K562 (cell line): ENCODE results near the gene AIF1. TPM values are rescaled to one million over a fixed set of nuclear protein-coding genes. Genes with fewer than 3 reads are reported as not detected.

ENCODE experiments used
- ATAC-seq: fragments of 200-7000 bp; cut with Tn5 transposase; 3 replicates; pipeline ENCODE4 v1.9.1; 2020; ENCODE audit warnings: moderate library complexity
- BruUV-seq: library from RNA; stranded (reverse); fragments of 400-500 nt; replicated peaks from 2 replicates; lab custom pipeline; 2021; lab: Mats Ljungman, UMichigan
- CTCF ChIA-PET: fragments of 300-600 bp; formaldehyde crosslinking; extraction: SDS; loops from one replicate; lab custom pipeline; 2021; ENCODE audit warnings: low intra/inter-chr PET ratio; lab: Yijun Ruan, JAX
- POLR2A ChIA-PET: fragments of 300-600, 350-650 bp; sonication (Branson Sonifier 250); formaldehyde crosslinking; extraction: SDS; loops from one replicate; lab custom pipeline; 2021; ENCODE audit warnings: antibody characterized with exemption, inconsistent platforms; lab: Yijun Ruan, JAX
- DNase-seq, 4 experiments: peaks; one replicate each; pipeline versions ENCODE4 v3.0.0 to v3.0.0-alpha.2; 2011 to 2018; ENCODE audit warnings: low spot score in 3 of 4, mixed read lengths in 3 of 4; ENCODE audit errors: extremely low read depth in 1 of 4
- FAIRE-seq: peaks from 2 replicates; lab custom pipeline; 2011; peaks lifted over from hg19 to GRCh38; lab: Jason Lieb, UNC
- H2AFZ ChIP-seq: 2 replicates; pipeline ENCODE4 v1.6.0; 2011; ENCODE audit warnings: low read depth, low read length, control low read depth, inconsistent platforms
- H3K27ac ChIP-seq: fragments of 200-600 bp; 3 replicates; pipeline ENCODE4 v1.8.0; 2011; ENCODE audit warnings: low read depth, mild to moderate bottlenecking, control low read depth, inconsistent platforms, low read length, moderate library complexity, mixed read lengths; ENCODE audit errors: extremely low read depth
- H3K27me3 ChIP-seq, 2 experiments: fragments of 300-600 bp in 1 of 2; 2 replicates in 1 of 2; 3 replicates in 1 of 2; pipeline versions ENCODE4 v1.6.0 to v1.8.0; 2011; ENCODE audit warnings: inconsistent platforms in 2 of 2, low read length in 2 of 2, mild to moderate bottlenecking in 1 of 2, mixed read lengths in 1 of 2, moderate library complexity in 1 of 2; ENCODE audit not compliant: control insufficient read depth in 2 of 2, insufficient read depth in 2 of 2
- H3K36me3 ChIP-seq: fragments of 300-600 bp; 3 replicates; pipeline ENCODE4 v1.8.0; 2011; ENCODE audit warnings: mild to moderate bottlenecking, low read length, inconsistent platforms; ENCODE audit not compliant: control insufficient read depth, insufficient read depth
- H3K4me1 ChIP-seq, 2 experiments: fragments of 200-600 bp in 1 of 2; replicated peaks in 1 of 2; 2 replicates in 1 of 2; 3 replicates in 1 of 2; pipeline versions ENCODE4 v1.5.1 to v1.8.0; 2011; ENCODE audit warnings: inconsistent platforms in 2 of 2, low read length in 2 of 2, mild to moderate bottlenecking in 1 of 2, mixed read lengths in 1 of 2, moderate library complexity in 1 of 2; ENCODE audit not compliant: control insufficient read depth in 2 of 2, insufficient read depth in 2 of 2
- H3K4me2 ChIP-seq: 2 replicates; pipeline ENCODE4 v1.6.1; 2011; ENCODE audit warnings: low read length, control low read depth, inconsistent platforms, mixed read lengths; ENCODE audit not compliant: insufficient read depth
- H3K4me3 ChIP-seq: fragments of 200-600 bp; sonication (generic), shearing (Covaris generic); 2 replicates; pipeline ENCODE4 v1.5.1; 2016; ENCODE audit warnings: control low read depth, inconsistent platforms
- H3K79me2 ChIP-seq: fragments of 200-600 bp; 3 replicates; pipeline ENCODE4 v1.8.0; 2011; ENCODE audit warnings: low read length, inconsistent platforms; ENCODE audit not compliant: control insufficient read depth, insufficient read depth
- H3K9ac ChIP-seq, 2 experiments: 2 replicates each; pipeline versions ENCODE4 v1.6.0 to v1.6.1; 2011; ENCODE audit warnings: low read depth in 2 of 2, low read length in 2 of 2, control low read depth in 1 of 2, inconsistent platforms in 1 of 2, mild to moderate bottlenecking in 1 of 2, mixed read lengths in 1 of 2; ENCODE audit not compliant: insufficient read depth in 1 of 2
- H3K9me1 ChIP-seq: one replicate; pipeline ENCODE4 v1.6.0; 2011; ENCODE audit warnings: inconsistent platforms, mild to moderate bottlenecking, low read length, moderate library complexity; ENCODE audit not compliant: control insufficient read depth, insufficient read depth
- H3K9me3 ChIP-seq: replicated peaks from 2 replicates; pipeline ENCODE4 v1.5.1; 2011; ENCODE audit warnings: low read depth, low read length, inconsistent platforms; ENCODE audit not compliant: control insufficient read depth, insufficient read depth
- H4K20me1 ChIP-seq: replicated peaks from 2 replicates; pipeline ENCODE4 v1.6.1; 2011; ENCODE audit warnings: low read length, inconsistent platforms, mixed read lengths; ENCODE audit not compliant: control insufficient read depth, insufficient read depth
- CBFB ChIP-seq: sonication (generic); formaldehyde crosslinking; IDR thresholded peaks from 2 replicates; pipeline ENCODE4 v1.4.0; 2020; ENCODE audit warnings: mild to moderate bottlenecking, missing genetic modification reagents
- CBX8 ChIP-seq: fragments of 200-600 bp; sonication (generic); IDR thresholded peaks from 2 replicates; pipeline ENCODE4 v1.6.1; 2012; ENCODE audit warnings: borderline replicate concordance, mixed run types, low read depth, mild to moderate bottlenecking, moderate library complexity, mixed read lengths, low read length, control low read depth, inconsistent platforms; ENCODE audit not compliant: poor library complexity, severe bottlenecking; ENCODE audit errors: extremely low read depth
- DDX20 ChIP-seq: fragments of 450-650 bp; IDR thresholded peaks from 2 replicates; pipeline ENCODE4 v1.6.1; 2016; ENCODE audit warnings: missing genetic modification characterization, low read depth, mild to moderate bottlenecking, missing compliant biosample characterization, moderate library complexity
- DMBX1 ChIP-seq: fragments of 250-450 bp; sonication (Bioruptor Pico); IDR thresholded peaks from 2 replicates; pipeline ENCODE4 v1.8.0; 2022; ENCODE audit warnings: inconsistent platforms, mild to moderate bottlenecking, moderate library complexity, borderline replicate concordance
- GATAD2A ChIP-seq: fragments of 450-650 bp; IDR thresholded peaks from 2 replicates; pipeline ENCODE4 v1.6.1; 2017
- NBN ChIP-seq: fragments of 450-650 bp; IDR thresholded peaks from 2 replicates; pipeline ENCODE4 v1.6.1; 2016; ENCODE audit warnings: low read depth, mild to moderate bottlenecking
- PHF20 ChIP-seq: fragments of 450-650 bp; IDR thresholded peaks from 2 replicates; pipeline ENCODE4 v1.6.1; 2018; ENCODE audit not compliant: partially characterized antibody
- PYGO2 ChIP-seq: fragments of 450-650 bp; IDR thresholded peaks from 2 replicates; pipeline ENCODE4 v1.6.1; 2016; ENCODE audit warnings: mild to moderate bottlenecking, missing genetic modification characterization, moderate library complexity, missing compliant biosample characterization
- RBFOX2 ChIP-seq: fragments of 200-400 bp; formaldehyde crosslinking; IDR thresholded peaks from 2 replicates; pipeline ENCODE4 v1.6.1; 2017; ENCODE audit warnings: low read depth, mild to moderate bottlenecking, low read length, moderate library complexity
- SLC30A9 ChIP-seq: fragments of 250-450 bp; sonication (Bioruptor Pico); IDR thresholded peaks from 2 replicates; pipeline ENCODE4 v1.8.0; 2022; ENCODE audit warnings: mild to moderate bottlenecking, moderate library complexity
- SUPT5H ChIP-seq: fragments of 450-650 bp; IDR thresholded peaks from 2 replicates; pipeline ENCODE4 v1.6.1; 2016
- TAF7 ChIP-seq: fragments of 450-650 bp; IDR thresholded peaks from 2 replicates; pipeline ENCODE4 v1.6.1; 2016; ENCODE audit warnings: missing genetic modification characterization, missing compliant biosample characterization
- ZC3H4 ChIP-seq: sonication (generic); formaldehyde crosslinking; IDR thresholded peaks from 2 replicates; pipeline ENCODE4 v1.9.0; 2021; ENCODE audit warnings: missing genetic modification reagents, borderline replicate concordance
- ZNF134 ChIP-seq: fragments of 250-450 bp; sonication (Bioruptor Pico); conservative IDR thresholded peaks from 2 replicates; pipeline ENCODE4 v1.4.0; 2020
- ZNF212 ChIP-seq: fragments of 450-650 bp; formaldehyde crosslinking; IDR thresholded peaks from 2 replicates; pipeline ENCODE4 v1.4.0; 2020; ENCODE audit warnings: mild to moderate bottlenecking
- WGBS: fragments of 100-300 bp; shearing (Covaris generic); methylation state at CpG from one replicate; pipeline ENCODE4 v1.1.6; 2016; ENCODE audit warnings: low coverage, mixed read lengths; ENCODE audit not compliant: insufficient coverage; ENCODE audit errors: missing lambda C conversion rate; 5-methylcytosine and 5-hydroxymethylcytosine counted together
- in situ Hi-C: fragments of 300-500 bp; cut with MboI; formaldehyde crosslinking; loops from 4 replicates; pipeline ENCODE4 v1.15.0; 2018; ENCODE audit warnings: inconsistent platforms, mixed read lengths
- intact Hi-C: fragments of 100-400 bp; cut with micrococcal nuclease; formaldehyde crosslinking; loops from 2 replicates; pipeline ENCODE4 v1.14.2; 2022
- polyA plus RNA-seq, 8 experiments: library from polyadenylated mRNA; depleted of rRNA in 4 of 8; stranded (reverse) in 5 of 8; unstranded in 3 of 8; fragments of >200 nt; fragmentation: Nextera tagmentation in 2 of 8; fragmentation: Illumina TruSeq in 1 of 8; extraction: Ambion mirVana in 2 of 8; extraction: Trizol in 1 of 8; gene quantifications; 2 replicates each; pipeline versions ENCODE4 v1.2.1 to v1.2.3, GENCODE V29; 2011 to 2014; ENCODE audit warnings: inconsistent platforms in 1 of 8, missing spikeins in 1 of 8
- total RNA-seq, 7 experiments: library from RNA; depleted of rRNA in 6 of 7; stranded (reverse); fragments of >200 nt in 6 of 7; fragmentation: Illumina TruSeq in 2 of 7; extraction: Trizol in 2 of 7; gene quantifications; 2 replicates each; pipeline versions ENCODE4 v1.2.1 to v1.2.3, GENCODE V29; 2011 to 2021; ENCODE audit warnings: low replicate concordance in 1 of 7
- TF ChIP-seq, protein P1 (sequence below): fragments of 450-650 bp; formaldehyde crosslinking; IDR thresholded peaks from 2 replicates; pipeline ENCODE4 v1.4.0; 2020; ENCODE audit warnings: mild to moderate bottlenecking, moderate library complexity
- TF ChIP-seq, protein P2 (sequence below): fragments of 250-450 bp; sonication (Bioruptor Pico); IDR thresholded peaks from 2 replicates; pipeline ENCODE4 v1.8.0; 2022; ENCODE audit warnings: inconsistent platforms

AIF1 gene
- total and polyA plus RNA-seq, 9 of the 15 experiments (the other 6 are each of a cell fraction or from before 2014, with no cell fraction given), result 9.4 to 33.4 (median 19.4) TPM

DNA sequence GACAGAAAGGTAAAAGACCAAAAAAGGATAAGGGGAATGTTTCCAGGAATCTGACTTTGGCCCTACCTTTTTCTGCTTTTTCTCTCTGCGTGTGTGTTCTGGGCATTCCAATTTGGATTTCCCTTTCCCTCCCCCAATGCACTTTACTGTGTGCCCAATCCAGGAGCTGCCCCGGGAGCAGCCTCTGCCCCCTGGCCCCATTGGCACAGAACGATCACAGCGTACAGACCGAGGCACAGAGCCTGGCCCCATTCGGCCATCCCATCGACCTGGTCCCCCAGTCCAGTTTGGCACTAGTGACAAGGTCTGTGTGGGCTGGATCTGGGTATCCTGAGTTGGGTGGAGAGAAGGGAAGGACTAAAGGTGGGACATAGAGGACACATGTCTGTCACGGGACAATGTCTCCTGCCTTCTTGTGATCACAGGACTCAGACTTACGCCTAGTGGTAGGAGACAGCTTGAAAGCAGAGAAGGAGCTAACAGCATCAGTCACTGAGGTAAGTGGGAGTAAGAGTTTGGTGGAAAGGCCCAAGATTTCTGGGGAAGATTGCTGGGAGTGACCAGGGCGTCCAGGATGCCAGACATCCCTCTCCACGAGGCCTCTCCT is 20.0 kb downstream of the AIF1 start:
- WGBS, result 76% methylated on average over 11 of the region's 11 CpGs
- peaks cover 3 to 27% of the 10 kb centered on the region in 2 experiments; a peak in 4 of 5 replicates for H3K4me1 ChIP-seq
- TF ChIP-seq ZC3H4 (0 out of 2 replicates have a peak, but pooled peaks have one; percentile 33), DDX20 (no peak), CBX8 (no peak), ZNF134 (no peak), DMBX1 (CRISPR knock-in tag) (no peak), PHF20 (no peak), TAF7 (tag) (no peak), CBFB (0 out of 2 replicates have a peak, but pooled peaks have one; percentile 37), RBFOX2 (peak; percentile 26; the same call in 1 of the 2 replicates), NBN (no peak), PYGO2 (tag) (no peak), GATAD2A (no peak), SUPT5H (peak; percentile 38), ZNF212 (no peak), SLC30A9 (CRISPR knock-in tag) (no peak)
- TF ChIP-seq, protein P1, sequence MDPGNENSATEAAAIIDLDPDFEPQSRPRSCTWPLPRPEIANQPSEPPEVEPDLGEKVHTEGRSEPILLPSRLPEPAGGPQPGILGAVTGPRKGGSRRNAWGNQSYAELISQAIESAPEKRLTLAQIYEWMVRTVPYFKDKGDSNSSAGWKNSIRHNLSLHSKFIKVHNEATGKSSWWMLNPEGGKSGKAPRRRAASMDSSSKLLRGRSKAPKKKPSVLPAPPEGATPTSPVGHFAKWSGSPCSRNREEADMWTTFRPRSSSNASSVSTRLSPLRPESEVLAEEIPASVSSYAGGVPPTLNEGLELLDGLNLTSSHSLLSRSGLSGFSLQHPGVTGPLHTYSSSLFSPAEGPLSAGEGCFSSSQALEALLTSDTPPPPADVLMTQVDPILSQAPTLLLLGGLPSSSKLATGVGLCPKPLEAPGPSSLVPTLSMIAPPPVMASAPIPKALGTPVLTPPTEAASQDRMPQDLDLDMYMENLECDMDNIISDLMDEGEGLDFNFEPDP (CRISPR knock-in tag), result no peak
- TF ChIP-seq, protein P2, sequence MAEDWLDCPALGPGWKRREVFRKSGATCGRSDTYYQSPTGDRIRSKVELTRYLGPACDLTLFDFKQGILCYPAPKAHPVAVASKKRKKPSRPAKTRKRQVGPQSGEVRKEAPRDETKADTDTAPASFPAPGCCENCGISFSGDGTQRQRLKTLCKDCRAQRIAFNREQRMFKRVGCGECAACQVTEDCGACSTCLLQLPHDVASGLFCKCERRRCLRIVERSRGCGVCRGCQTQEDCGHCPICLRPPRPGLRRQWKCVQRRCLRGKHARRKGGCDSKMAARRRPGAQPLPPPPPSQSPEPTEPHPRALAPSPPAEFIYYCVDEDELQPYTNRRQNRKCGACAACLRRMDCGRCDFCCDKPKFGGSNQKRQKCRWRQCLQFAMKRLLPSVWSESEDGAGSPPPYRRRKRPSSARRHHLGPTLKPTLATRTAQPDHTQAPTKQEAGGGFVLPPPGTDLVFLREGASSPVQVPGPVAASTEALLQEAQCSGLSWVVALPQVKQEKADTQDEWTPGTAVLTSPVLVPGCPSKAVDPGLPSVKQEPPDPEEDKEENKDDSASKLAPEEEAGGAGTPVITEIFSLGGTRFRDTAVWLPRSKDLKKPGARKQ (CRISPR knock-in tag), result no peak

More for the DNA sequence above, 20.0 kb downstream of the AIF1 start:
- Histone ChIP-seq H3K27ac (no peak overlapping the region), H2AFZ (no peak overlapping the region), H3K27me3 (no peaks in the 10 kb centered on the region), H3K9me1 (no peaks in the 10 kb centered on the region), H3K4me3 (no peak overlapping the region), H3K4me2 (no peak overlapping the region), H3K79me2 (peaks cover 6% of the 10 kb centered on the region; the same call in 1 of the 3 replicates), H3K9me3 (no peaks in the 10 kb centered on the region), H3K9ac (peak overlapping the region in 1 of 2 experiments; percentile 50; a peak in 2 of 4 replicates), H3K36me3 (peaks cover 98% of the 10 kb centered on the region), H4K20me1 (peaks cover 27% of the 10 kb centered on the region)
- no TSS peak for BruUV-seq
- POLR2A ChIA-PET, result interaction anchor here (0.6 to 14.8 kb wide), 7 partner anchors 9 to 103 kb away, joined by 3 to 274 read pairs (median 20); partner anchors contain the start of genes APOM, BAG6, GPANK1 and PRRC2A
- ATAC-seq, result no peak
- in situ Hi-C loops (no loop called here), intact Hi-C loops (no loop called here)
- CTCF ChIA-PET, result no interaction called here
- no peak for DNase-seq
- no peak for FAIRE-seq
